Measurements from ENCODE around the gene GNPAT. TPM values are rescaled to one million over a fixed set of nuclear protein-coding genes. Genes with fewer than 3 reads are reported as not detected.

GNPAT gene
- polyA plus RNA-seq, 1 donor from 2014 or later: 40.1 TPM

DNA sequence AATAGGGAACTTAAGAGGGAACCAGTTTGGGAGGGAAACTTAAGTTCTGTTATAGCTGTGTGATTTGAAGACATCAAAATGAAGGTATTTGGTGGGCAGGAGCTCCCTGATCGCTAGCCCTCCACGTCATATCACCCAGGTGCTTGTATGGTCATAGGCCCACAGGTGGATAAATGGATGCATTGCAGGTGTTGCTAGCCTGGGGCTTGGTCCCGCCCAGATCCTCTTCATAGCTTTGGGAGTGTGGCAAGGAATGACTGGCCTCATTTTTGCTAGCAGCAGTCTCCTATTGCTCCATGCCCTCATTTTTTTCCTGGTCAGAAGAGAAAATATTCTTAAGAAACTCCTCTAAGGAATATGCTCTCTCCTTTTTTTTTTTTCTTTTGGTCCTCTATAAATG, 11.3 kb downstream of the GNPAT start:
- Mint-ChIP-seq H3K9me3 (no peaks in the 10 kb centered on the region), H3K4me3 (no peak overlapping the region), H3K27me3 (no peaks in the 10 kb centered on the region), H3K4me1 (peaks cover 2 to 8% (median 6%) of the 10 kb centered on the region in 3 donors), H3K27ac (peak overlapping the region in 2 of 3 donors; percentile 12 to 15), H3K36me3 (peaks cover 10% of the 10 kb centered on the region)

GRCh38 chr1:231260351-231260750, 19.3 kb downstream of the GNPAT start:
- Mint-ChIP-seq H3K4me3 (no peak overlapping the region), H3K27ac (no peak overlapping the region), H3K9me3 (peaks cover 0 to 3% (median 0%) of the 10 kb centered on the region in 3 donors), H3K27me3 (no peaks in the 10 kb centered on the region), H3K36me3 (peaks cover 27% of the 10 kb centered on the region), H3K4me1 (no peaks in the 10 kb centered on the region)

DNA sequence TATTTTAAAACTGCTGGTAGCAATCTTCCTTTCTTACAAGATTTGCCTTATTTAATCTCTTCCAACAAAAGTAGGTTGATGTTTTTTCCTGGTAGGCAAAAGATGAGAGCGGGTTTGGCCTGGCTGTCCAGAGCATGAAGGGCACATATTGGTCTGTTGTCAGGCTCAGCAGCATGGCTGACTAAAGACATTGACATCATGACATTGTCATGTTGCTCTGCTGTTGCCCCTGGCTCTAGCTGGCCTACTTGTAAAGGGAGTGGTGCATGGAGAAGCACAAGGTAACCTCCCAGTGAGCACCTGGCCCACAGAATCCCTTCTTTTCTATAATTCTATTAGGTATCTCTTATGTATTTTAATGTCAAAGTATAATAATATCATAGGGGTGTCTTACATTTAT, 23.6 kb downstream of the GNPAT start:
- H3K4me1 Mint-ChIP-seq: no peaks in the 10 kb centered on the region
- H3K9me3 Mint-ChIP-seq: no peaks in the 10 kb centered on the region
- H3K27ac Mint-ChIP-seq: peak overlapping the region in 1 of 3 donors; percentile 67
- peaks cover 25% of the 10 kb centered on the region for H3K36me3 Mint-ChIP-seq
- no peaks in the 10 kb centered on the region for H3K27me3 Mint-ChIP-seq
- no peak overlapping the region for H3K4me3 Mint-ChIP-seq

DNA sequence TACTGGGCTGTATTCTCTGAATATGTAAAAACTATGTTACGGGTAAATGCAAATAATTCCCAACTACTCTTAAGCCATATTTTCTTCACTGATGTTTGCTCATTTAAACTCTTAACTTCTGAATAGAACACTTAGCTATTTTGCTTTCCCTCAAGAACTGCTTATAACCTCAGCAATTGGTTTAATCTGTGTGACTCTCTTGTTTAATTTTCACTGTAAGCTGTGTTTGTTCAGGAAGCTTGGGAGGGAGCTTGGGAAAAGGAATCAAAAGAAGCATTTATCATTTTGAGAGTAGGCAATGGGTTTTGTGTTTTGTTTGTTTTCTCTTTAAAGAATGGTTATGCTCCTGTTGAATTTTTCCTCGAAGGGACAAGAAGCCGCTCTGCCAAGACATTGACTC, 24.4 kb downstream of the GNPAT start:
- H3K4me1 Mint-ChIP-seq: no peaks in the 10 kb centered on the region
- H3K27ac Mint-ChIP-seq: no peak overlapping the region
- H3K4me3 Mint-ChIP-seq: no peak overlapping the region
- H3K36me3 Mint-ChIP-seq: peaks cover 21% of the 10 kb centered on the region
- no peaks in the 10 kb centered on the region for H3K27me3 Mint-ChIP-seq
- no peaks in the 10 kb centered on the region for H3K9me3 Mint-ChIP-seq

DNA sequence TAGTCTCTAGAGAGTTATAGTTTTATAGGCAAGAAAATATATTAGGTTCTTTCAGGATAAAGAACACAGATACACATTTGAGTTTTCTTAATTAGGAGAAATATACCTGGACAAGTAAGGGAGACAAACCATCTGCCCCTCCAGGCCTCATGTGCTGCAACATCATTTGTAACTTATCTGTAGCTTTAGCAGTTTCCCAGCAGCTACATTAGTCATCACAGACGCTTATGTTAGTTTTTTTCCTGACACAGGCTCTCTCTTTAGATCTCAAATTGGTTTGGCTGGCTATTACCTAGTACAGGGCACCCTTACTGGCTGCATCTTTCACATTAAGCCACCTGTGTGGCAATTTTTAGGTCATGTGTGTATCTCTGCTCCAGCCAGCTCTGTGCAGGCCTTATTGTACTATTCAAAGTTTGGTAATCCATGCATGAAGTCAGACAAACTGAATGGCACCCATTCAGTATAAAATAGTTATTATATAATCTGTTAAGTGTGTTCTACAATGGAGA, 25.9 kb downstream of the GNPAT start:
- no peaks in the 10 kb centered on the region for H3K27me3 Mint-ChIP-seq
- H3K4me1 Mint-ChIP-seq: no peaks in the 10 kb centered on the region
- no peaks in the 10 kb centered on the region for H3K9me3 Mint-ChIP-seq
- no peak overlapping the region for H3K27ac Mint-ChIP-seq
- H3K36me3 Mint-ChIP-seq: peaks cover 18% of the 10 kb centered on the region
- H3K4me3 Mint-ChIP-seq: no peak overlapping the region

- Mint-ChIP-seq H3K27me3 (no peaks in the 10 kb centered on the region), H3K9me3 (peaks cover 0 to 1% (median 0%) of the 10 kb centered on the region in 3 donors), H3K4me1 (peaks cover 0 to 2% (median 0%) of the 10 kb centered on the region in 3 donors), H3K36me3 (peaks cover 10% of the 10 kb centered on the region), H3K27ac (no peak overlapping the region), H3K4me3 (no peak overlapping the region)
Observed at GRCh38 chr1:231272173-231272572, 31.2 kb downstream of the GNPAT start.

DNA sequence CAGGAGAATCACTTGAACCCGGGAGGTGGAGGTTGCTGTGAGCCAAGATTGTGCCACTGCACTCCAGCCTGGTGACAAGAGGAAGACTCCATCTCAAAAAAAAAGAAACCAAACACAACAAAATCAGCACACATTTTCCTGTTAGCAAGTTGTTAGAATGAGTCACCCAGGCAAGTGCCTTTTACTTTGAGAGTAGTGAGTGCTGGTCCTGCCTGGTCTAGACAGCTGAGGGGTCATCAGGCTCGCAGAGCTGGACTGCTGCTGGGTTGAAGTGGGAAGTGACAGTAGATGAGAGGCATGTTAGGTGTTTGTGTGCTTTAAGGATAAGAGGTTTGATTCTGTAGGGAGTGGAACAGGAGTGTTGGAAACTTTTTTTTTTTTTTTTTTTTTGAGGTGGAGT, 31.9 kb downstream of the GNPAT start:
- Mint-ChIP-seq H3K9me3 (peaks cover 0 to 1% (median 0%) of the 10 kb centered on the region in 3 donors), H3K27ac (peak overlapping the region in 1 of 3 donors; percentile 64), H3K27me3 (no peaks in the 10 kb centered on the region), H3K36me3 (peaks cover 7% of the 10 kb centered on the region), H3K4me1 (peaks cover 0 to 2% (median 0%) of the 10 kb centered on the region in 3 donors), H3K4me3 (no peak overlapping the region)

DNA sequence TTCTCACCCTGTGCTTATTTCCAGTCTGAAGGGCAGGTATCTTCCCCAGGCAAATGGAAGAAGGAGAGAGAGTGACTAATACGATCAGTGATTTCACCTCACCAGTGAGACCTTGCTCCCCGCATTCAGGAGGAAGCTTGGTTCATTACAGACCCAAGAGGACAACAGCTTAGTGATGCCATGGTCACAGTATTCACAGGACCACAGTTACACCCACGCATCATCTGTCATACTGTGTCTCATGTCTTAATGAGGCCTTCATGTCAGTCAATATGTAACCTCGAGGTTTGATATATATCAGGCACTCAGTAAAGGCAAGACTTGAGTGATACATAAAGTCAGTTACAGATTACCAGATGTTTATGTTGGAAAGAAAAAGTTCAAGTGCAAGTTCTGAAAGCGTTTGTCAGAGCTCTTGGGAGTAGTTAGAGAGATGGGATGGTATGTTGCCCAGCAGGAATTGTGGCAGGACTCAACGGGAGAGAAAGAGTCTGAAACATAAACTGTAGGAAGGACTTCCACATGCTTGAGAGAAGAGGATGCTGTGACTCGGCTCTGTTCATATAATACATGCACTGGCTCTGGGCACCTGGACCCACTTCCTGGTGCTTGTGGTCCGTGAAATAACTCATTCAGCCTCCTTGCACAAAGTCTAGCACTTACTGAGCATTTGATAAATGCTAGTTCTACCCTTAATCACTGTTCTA, 33.3 kb downstream of the GNPAT start:
- peak overlapping the region in 1 of 3 donors; percentile 20 for H3K27ac Mint-ChIP-seq

DNA sequence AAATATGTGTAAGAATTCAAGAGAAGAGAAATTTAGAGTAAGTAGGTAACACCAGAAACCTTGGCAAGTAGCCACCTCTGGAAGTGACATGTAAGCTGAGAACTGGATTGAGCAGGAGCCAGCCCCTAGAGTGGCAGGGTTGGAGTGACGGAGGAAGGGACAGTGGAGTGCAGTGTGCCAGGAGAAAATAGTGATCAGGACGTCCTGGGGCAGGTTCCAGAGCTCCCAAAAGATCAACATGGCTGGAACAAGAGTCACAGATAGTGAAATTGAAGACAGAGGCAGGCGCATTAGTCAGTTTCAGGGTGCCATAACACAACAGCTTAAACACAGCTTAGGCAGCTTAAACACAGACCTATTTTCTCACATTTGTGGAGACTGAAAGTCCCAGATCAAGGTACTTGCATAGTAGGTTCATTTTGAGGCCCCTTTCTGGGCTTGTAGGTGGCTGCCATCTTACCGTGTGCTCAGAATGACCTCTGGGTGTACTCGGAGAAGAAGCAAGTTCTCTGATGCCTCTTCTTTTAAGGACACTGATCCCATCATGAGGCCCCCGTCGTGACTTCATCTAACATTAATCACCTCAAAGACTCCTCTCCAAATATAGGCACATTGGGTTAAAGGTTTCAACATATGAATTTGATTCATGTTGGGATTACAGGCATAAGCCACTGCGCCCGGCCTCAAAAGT, 37.2 kb downstream of the GNPAT start:
- Mint-ChIP-seq H3K27ac (peak overlapping the region in 1 of 3 donors; percentile 68), H3K4me3 (no peak overlapping the region), H3K9me3 (peaks cover 0 to 1% (median 0%) of the 10 kb centered on the region in 3 donors), H3K4me1 (no peaks in the 10 kb centered on the region), H3K36me3 (peaks cover 4% of the 10 kb centered on the region), H3K27me3 (no peaks in the 10 kb centered on the region)

More for the DNA sequence above, 33.3 kb downstream of the GNPAT start:
- Mint-ChIP-seq H3K4me1 (peaks cover 0 to 2% (median 0%) of the 10 kb centered on the region in 3 donors), H3K36me3 (peaks cover 6% of the 10 kb centered on the region), H3K27me3 (no peaks in the 10 kb centered on the region), H3K9me3 (peaks cover 0 to 1% (median 0%) of the 10 kb centered on the region in 3 donors), H3K4me3 (no peak overlapping the region)

DNA sequence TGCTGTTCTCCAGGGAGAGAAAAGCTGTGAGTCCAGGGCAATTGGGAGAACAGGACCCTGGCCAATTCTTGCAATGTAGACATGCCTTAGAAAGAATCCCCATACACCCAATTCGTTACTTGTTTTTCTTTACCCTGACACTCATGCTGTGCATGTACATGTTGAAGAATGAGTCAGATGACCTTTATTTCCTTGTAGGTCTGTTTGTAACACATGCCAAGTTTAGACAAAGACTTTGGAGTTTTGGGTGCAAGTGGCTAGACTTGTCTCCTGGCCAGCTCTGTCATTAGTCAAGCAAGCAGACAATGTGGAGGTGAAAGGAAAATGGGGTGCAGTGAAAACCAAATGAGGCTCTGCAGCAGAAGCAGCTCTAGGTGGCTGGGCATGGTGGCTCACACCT, 38.1 kb downstream of the GNPAT start:
- Mint-ChIP-seq H3K4me3 (no peak overlapping the region), H3K36me3 (peaks cover 4% of the 10 kb centered on the region), H3K27ac (no peak overlapping the region), H3K4me1 (no peaks in the 10 kb centered on the region), H3K27me3 (no peaks in the 10 kb centered on the region), H3K9me3 (peaks cover 0 to 1% (median 0%) of the 10 kb centered on the region in 3 donors)

GRCh38 chr1:231279683-231280082, 38.7 kb downstream of the GNPAT start:
- H3K9me3 Mint-ChIP-seq: peaks cover 0 to 1% (median 0%) of the 10 kb centered on the region in 3 donors
- H3K4me1 Mint-ChIP-seq: no peaks in the 10 kb centered on the region
- H3K27me3 Mint-ChIP-seq: no peaks in the 10 kb centered on the region
- H3K4me3 Mint-ChIP-seq: no peak overlapping the region
- H3K36me3 Mint-ChIP-seq: peaks cover 4% of the 10 kb centered on the region
- H3K27ac Mint-ChIP-seq: no peak overlapping the region

- H3K36me3 Mint-ChIP-seq: peaks cover 6% of the 10 kb centered on the region
- H3K27me3 Mint-ChIP-seq: no peaks in the 10 kb centered on the region
- H3K27ac Mint-ChIP-seq: no peak overlapping the region
- H3K4me1 Mint-ChIP-seq: peaks cover 0 to 6% (median 0%) of the 10 kb centered on the region in 3 donors
- no peak overlapping the region for H3K4me3 Mint-ChIP-seq
- no peaks in the 10 kb centered on the region for H3K9me3 Mint-ChIP-seq
Observed at GRCh38 chr1:231284441-231284840, 43.4 kb downstream of the GNPAT start.

DNA sequence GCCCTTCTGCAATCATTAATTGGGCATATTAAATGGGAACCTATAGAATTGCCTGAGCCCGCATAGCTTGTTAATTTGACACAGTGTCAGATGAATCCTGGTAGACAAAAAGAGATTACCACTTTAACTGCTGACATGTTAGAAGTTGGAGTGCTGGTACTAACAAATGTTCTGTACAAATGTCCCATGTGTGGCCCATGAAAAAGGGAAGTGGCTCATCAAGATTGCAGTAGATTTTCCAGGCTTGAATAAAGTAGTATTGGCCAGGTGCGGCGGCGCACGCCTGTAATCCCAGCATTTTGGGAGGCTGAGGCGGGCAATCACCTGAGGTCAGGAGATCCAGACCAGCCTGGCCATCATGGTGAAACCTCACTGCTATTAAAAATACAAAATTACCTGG, 45.6 kb downstream of the GNPAT start:
- Mint-ChIP-seq H3K4me3 (no peak overlapping the region), H3K27ac (no peak overlapping the region), H3K9me3 (no peaks in the 10 kb centered on the region), H3K4me1 (peaks cover 0 to 6% (median 0%) of the 10 kb centered on the region in 3 donors), H3K27me3 (no peaks in the 10 kb centered on the region), H3K36me3 (peaks cover 8% of the 10 kb centered on the region)

- Mint-ChIP-seq H3K4me1 (no peaks in the 10 kb centered on the region), H3K9me3 (no peaks in the 10 kb centered on the region), H3K27ac (no peak overlapping the region)
Observed at GRCh38 chr1:231295938-231296337, 54.9 kb downstream of the GNPAT start.

DNA sequence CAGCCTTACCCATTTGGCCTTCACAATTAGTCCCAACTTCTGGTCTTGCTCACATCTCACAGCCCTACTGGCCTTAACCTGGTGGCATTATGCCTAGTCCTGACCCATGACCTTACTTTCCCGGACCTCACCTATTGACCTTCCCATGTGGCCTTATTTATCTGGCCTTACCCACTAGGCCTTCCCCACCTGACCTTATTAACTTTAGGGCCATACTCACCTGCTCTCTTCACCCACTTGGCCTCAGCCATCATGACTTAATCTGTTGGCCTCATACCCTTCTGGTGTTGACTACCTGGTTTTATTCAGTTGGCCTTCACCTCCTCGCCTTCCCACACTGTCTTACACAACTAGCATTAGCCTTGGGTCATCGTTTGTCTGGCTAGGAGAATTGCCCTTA, 61.0 kb downstream of the GNPAT start:
- H3K4me3 Mint-ChIP-seq: no peak overlapping the region
- no peaks in the 10 kb centered on the region for H3K27me3 Mint-ChIP-seq
- no peak overlapping the region for H3K27ac Mint-ChIP-seq
- H3K9me3 Mint-ChIP-seq: no peaks in the 10 kb centered on the region
- peaks cover 2% of the 10 kb centered on the region for H3K36me3 Mint-ChIP-seq
- no peaks in the 10 kb centered on the region for H3K4me1 Mint-ChIP-seq

More at GRCh38 chr1:231295938-231296337, 54.9 kb downstream of the GNPAT start:
- Mint-ChIP-seq H3K4me3 (no peak overlapping the region), H3K36me3 (peaks cover 5% of the 10 kb centered on the region), H3K27me3 (no peaks in the 10 kb centered on the region)
